K562 (cell line): Measurements from ENCODE around the gene PTH1R. TPM values are rescaled to one million over a fixed set of nuclear protein-coding genes. Genes with fewer than 3 reads are reported as not detected.
A peak's percentile ranks its signal among the peaks of the same experiment; 100 is the strongest.

Source experiments
- ATF7 ChIP-seq: fragments of 450-650 bp; IDR thresholded peaks from 2 replicates; pipeline ENCODE4 v1.7.1; 2014; ENCODE audit warnings: mild to moderate bottlenecking, moderate library complexity
- CBX5 ChIP-seq: IDR thresholded peaks from 2 replicates; pipeline ENCODE4 v1.6.1; 2014; ENCODE audit warnings: low read depth, borderline replicate concordance
- CTCF ChIP-seq, 3 experiments: IDR thresholded peaks in 2 of 3; conservative IDR thresholded peaks in 1 of 3; 2 replicates each; pipeline ENCODE4 v1.5.1; 2011 to 2012; ENCODE audit warnings: low read length in 3 of 3, mild to moderate bottlenecking in 3 of 3, control low read depth in 2 of 3, improper control_type of control experiment in 1 of 3, inconsistent platforms in 1 of 3, low read depth in 1 of 3, mixed read lengths in 1 of 3, moderate library complexity in 1 of 3; ENCODE audit not compliant: insufficient read depth in 2 of 3
- DEAF1 ChIP-seq: fragments of 450-650 bp; formaldehyde crosslinking; IDR thresholded peaks from 2 replicates; pipeline ENCODE4 v1.4.0; 2020; ENCODE audit warnings: mild to moderate bottlenecking, moderate library complexity
- MBD1 ChIP-seq: fragments of 250-450 bp; sonication (Bioruptor Pico); IDR thresholded peaks from 2 replicates; pipeline ENCODE4 v1.8.0; 2022; ENCODE audit warnings: inconsistent platforms
- RAD21 ChIP-seq, 2 experiments: fragments of 250-450 bp in 1 of 2; fragments of 450-650 bp in 1 of 2; sonication (Bioruptor Pico) in 1 of 2; formaldehyde crosslinking in 1 of 2; IDR thresholded peaks in 1 of 2; conservative IDR thresholded peaks in 1 of 2; 2 replicates each; pipeline versions ENCODE4 v1.4.0 to v1.8.0; 2020 to 2022; ENCODE audit warnings: mild to moderate bottlenecking in 2 of 2, moderate library complexity in 1 of 2
- RBFOX2 ChIP-seq: fragments of 200-400 bp; formaldehyde crosslinking; IDR thresholded peaks from 2 replicates; pipeline ENCODE4 v1.6.1; 2017; ENCODE audit warnings: low read depth, mild to moderate bottlenecking, low read length, moderate library complexity
- SMC3 ChIP-seq: conservative IDR thresholded peaks from 2 replicates; pipeline ENCODE4 v1.6.1; 2011; ENCODE audit warnings: low read depth, low read length, improper control_type of control experiment; ENCODE audit not compliant: insufficient read depth
- SP1 ChIP-seq: sonication (generic); formaldehyde crosslinking; IDR thresholded peaks from 2 replicates; pipeline ENCODE4 v1.8.1; 2022; ENCODE audit warnings: mild to moderate bottlenecking, missing genetic modification reagents
- TBP ChIP-seq: optimal IDR thresholded peaks from 2 replicates; pipeline ENCODE3; 2011; ENCODE audit warnings: low read depth, low read length, improper control_type of control experiment
- WHSC1 ChIP-seq: IDR thresholded peaks from one replicate; pipeline ENCODE4 v1.6.1; 2012; ENCODE audit warnings: low read length, control low read depth, inconsistent platforms
- ZBTB7A ChIP-seq: IDR thresholded peaks from 2 replicates; pipeline ENCODE4 v1.6.1; 2011; ENCODE audit warnings: low read depth, mild to moderate bottlenecking, low read length, moderate library complexity, borderline replicate concordance; ENCODE audit not compliant: control insufficient read depth
- ZNF263 ChIP-seq: sonication (generic); formaldehyde crosslinking; IDR thresholded peaks from 2 replicates; pipeline ENCODE4 v1.8.0; 2022; ENCODE audit warnings: mild to moderate bottlenecking, missing genetic modification reagents, borderline replicate concordance
- ZNF277 ChIP-seq: fragments of 250-450 bp; sonication (Bioruptor Pico); IDR thresholded peaks from 2 replicates; pipeline ENCODE4 v1.8.0; 2022; ENCODE audit warnings: inconsistent platforms, mild to moderate bottlenecking, moderate library complexity, borderline replicate concordance
- ZNF282 ChIP-seq: sonication (generic); formaldehyde crosslinking; IDR thresholded peaks from 2 replicates; pipeline ENCODE4 v1.8.1; 2023; ENCODE audit warnings: missing genetic modification reagents
- ZNF354B ChIP-seq: fragments of 250-450 bp; sonication (Bioruptor Pico); IDR thresholded peaks from 2 replicates; pipeline ENCODE4 v1.4.0; 2020
- ZNF780A ChIP-seq: fragments of 250-450 bp; sonication (Bioruptor Pico); IDR thresholded peaks from 2 replicates; pipeline ENCODE4 v1.5.0; 2021; ENCODE audit warnings: mild to moderate bottlenecking
- polyA plus RNA-seq, 8 experiments: library from polyadenylated mRNA; depleted of rRNA in 4 of 8; stranded (reverse) in 5 of 8; unstranded in 3 of 8; fragments of >200 nt; fragmentation: Nextera tagmentation in 2 of 8; fragmentation: Illumina TruSeq in 1 of 8; extraction: Ambion mirVana in 2 of 8; extraction: Trizol in 1 of 8; gene quantifications; 2 replicates each; pipeline versions ENCODE4 v1.2.1 to v1.2.3, GENCODE V29; 2011 to 2014; ENCODE audit warnings: inconsistent platforms in 1 of 8, missing spikeins in 1 of 8
- total RNA-seq, 7 experiments: library from RNA; depleted of rRNA in 6 of 7; stranded (reverse); fragments of >200 nt in 6 of 7; fragmentation: Illumina TruSeq in 2 of 7; extraction: Trizol in 2 of 7; gene quantifications; 2 replicates each; pipeline versions ENCODE4 v1.2.1 to v1.2.3, GENCODE V29; 2011 to 2021; ENCODE audit warnings: low replicate concordance in 1 of 7

The PTH1R gene
- total and polyA plus RNA-seq, 9 of the 15 experiments (the other 6 are each of a cell fraction or from before 2014, with no cell fraction given): not detected

GRCh38 chr3:46845860-46846623 lies 31.5 kb upstream of the PTH1R start (continued):
- 0 out of 2 replicates have a peak, but pooled peaks have one; percentile 41 for TF ChIP-seq SP1 (CRISPR knock-in tag)
- 0 out of 2 replicates have a peak, but pooled peaks have one; percentile 42 for TF ChIP-seq ZNF282 (CRISPR knock-in tag)
- TF ChIP-seq RAD21 (CRISPR knock-in tag; conservative IDR thresholded peaks at IDR 0.05 in 1 of 2, IDR thresholded peaks at IDR 0.05 in 1 of 2): peak; percentile 11 to 39; a peak in 2 of 4 replicates
- TF ChIP-seq ZNF277 (CRISPR knock-in tag): no peak
- peak; percentile 14 for TF ChIP-seq TBP
- 0 out of 2 replicates have a peak, but pooled peaks have one; percentile 1 for TF ChIP-seq SMC3
- peak; percentile 85; the same call in 1 of the 2 replicates for TF ChIP-seq ZBTB7A
- 0 out of 2 replicates have a peak, but pooled peaks have one; percentile 10 for TF ChIP-seq ATF7
- peak; percentile 47 to 57 (median 52); a peak in 4 of 6 replicates for TF ChIP-seq CTCF (IDR thresholded peaks at IDR 0.05 in 2 of 3, conservative IDR thresholded peaks at IDR 0.05 in 1 of 3; ENCODE audit: insufficient read depth in 2 of 3, low read depth in 1 of 3, low read length in 3 of 3)
- TF ChIP-seq DEAF1 (CRISPR knock-in tag): 0 out of 2 replicates have a peak, but pooled peaks have one; percentile 40
- no peak for TF ChIP-seq WHSC1
- TF ChIP-seq ZNF354B (CRISPR knock-in tag): no peak
- TF ChIP-seq ZNF263 (CRISPR knock-in tag): peak; percentile 98
- TF ChIP-seq ZNF780A (CRISPR knock-in tag): no peak
- TF ChIP-seq CBX5: no peak
- TF ChIP-seq RBFOX2: peak; percentile 51; the same call in 1 of the 2 replicates
- no peak for TF ChIP-seq MBD1 (CRISPR knock-in tag)
